ENCODE results near the gene GALNT6.

- TF ChIP-seq CTCF (IDR thresholded peaks at IDR 0.05; ENCODE audit: low read depth, low read length) (no peak), EZH2phosphoT487 (IDR thresholded peaks at IDR 0.05; ENCODE audit: low read depth) (no peak)
These were observed 69.3 kb downstream of the GALNT6 start for GRCh38 chr12:51321882-51322281.

All from OCI-LY3 (cell line).